ENCODE measurements around the gene TADA3. TPM values are rescaled to one million over a fixed set of nuclear protein-coding genes. Genes with fewer than 3 reads are reported as not detected.
A peak's percentile ranks its signal among the peaks of the same experiment; 100 is the strongest.

Gene TADA3
- total RNA-seq, 1 experiment from 2014 or later = 85.4 TPM

- H3K4me3 ChIP-seq (ENCODE audit: low read length) = no peak overlapping the region
- H3K9me2 ChIP-seq (replicated peaks; ENCODE audit: low read length) = no peaks in the 10 kb centered on the region
- intact Hi-C loops (cut with micrococcal nuclease) = no loop called here
- ATAC-seq (no peak), DNase-seq (no peak)
- peaks cover 10% of the 10 kb centered on the region for H3K36me3 ChIP-seq (ENCODE audit: low read depth, low read length)
- ChIA-PET CTCF (no interaction called here), POLR2A (ENCODE audit: unreplicated experiment) (no interaction called here)
- 0 out of 2 replicates have a peak, but pooled peaks cover 3% of the 10 kb centered on the region for H3K79me2 ChIP-seq (ENCODE audit: low read length)
- no peak overlapping the region for H3K27ac ChIP-seq (ENCODE audit: low read length)
- no peak overlapping the region for H3K9ac ChIP-seq (ENCODE audit: low read length)
- no peaks in the 10 kb centered on the region for H3F3A ChIP-seq (ENCODE audit: low read length, unreplicated experiment)
- peaks cover 9% of the 10 kb centered on the region for H3K4me1 ChIP-seq (ENCODE audit: insufficient read depth, low read length)
- no peaks in the 10 kb centered on the region for H4K20me1 ChIP-seq (ENCODE audit: low read length)
- no peak overlapping the region for H2AFZ ChIP-seq (ENCODE audit: low read length)
- H3K9me3 ChIP-seq (ENCODE audit: low read length) = no peaks in the 10 kb centered on the region
- no peak overlapping the region for H3K4me2 ChIP-seq (ENCODE audit: low read length)
- no peaks in the 10 kb centered on the region for H3K27me3 ChIP-seq (ENCODE audit: low read length)
- TF ChIP-seq CTCF (conservative IDR thresholded peaks at IDR 0.05; ENCODE audit: low read depth, low read length) = no peak
- TF ChIP-seq EZH2phosphoT487 (IDR thresholded peaks at IDR 0.05; ENCODE audit: borderline replicate concordance, low read length) = no peak
- no peak for TF ChIP-seq EZH2 (IDR thresholded peaks at IDR 0.05; ENCODE audit: low read length, unreplicated experiment)
- no TSS peak for BruUV-seq (replicated peaks)
Measured at GRCh38 chr3:9762871-9763270, 29.4 kb downstream of the TADA3 start.

GRCh38 chr3:9761919-9762318 lies 30.4 kb downstream of the TADA3 start:
- BruUV-seq (replicated peaks) = no TSS peak
- Histone ChIP-seq H3K9ac (ENCODE audit: low read length) (no peak overlapping the region), H3K4me2 (ENCODE audit: low read length) (no peak overlapping the region), H3K4me1 (ENCODE audit: insufficient read depth, low read length) (no peaks in the 10 kb centered on the region), H3F3A (ENCODE audit: low read length, unreplicated experiment) (no peaks in the 10 kb centered on the region), H3K27me3 (ENCODE audit: low read length) (no peaks in the 10 kb centered on the region), H3K79me2 (ENCODE audit: low read length) (0 out of 2 replicates have a peak, but pooled peaks cover under 1% of the 10 kb centered on the region), H3K36me3 (ENCODE audit: low read depth, low read length) (peaks cover 10% of the 10 kb centered on the region), H3K4me3 (ENCODE audit: low read length) (no peak overlapping the region), H2AFZ (ENCODE audit: low read length) (no peak overlapping the region), H3K27ac (ENCODE audit: low read length) (no peak overlapping the region), H4K20me1 (ENCODE audit: low read length) (no peaks in the 10 kb centered on the region), H3K9me2 (replicated peaks; ENCODE audit: low read length) (no peaks in the 10 kb centered on the region), H3K9me3 (ENCODE audit: low read length) (no peaks in the 10 kb centered on the region)
- TF ChIP-seq EZH2 (IDR thresholded peaks at IDR 0.05; ENCODE audit: low read length, unreplicated experiment) (no peak), CTCF (conservative IDR thresholded peaks at IDR 0.05; ENCODE audit: low read depth, low read length) (no peak), EZH2phosphoT487 (IDR thresholded peaks at IDR 0.05; ENCODE audit: borderline replicate concordance, low read length) (no peak)
- ChIA-PET POLR2A (ENCODE audit: unreplicated experiment) (no interaction called here), CTCF (no interaction called here)
- DNase-seq (no peak), ATAC-seq (peak; percentile 49; the same call in 1 of the 2 replicates)
- intact Hi-C loops (cut with micrococcal nuclease) = no loop called here

- Histone ChIP-seq H3K27me3 (ENCODE audit: low read length) (no peaks in the 10 kb centered on the region), H3K4me2 (ENCODE audit: low read length) (no peak overlapping the region), H3K4me3 (ENCODE audit: low read length) (no peak overlapping the region), H3K36me3 (ENCODE audit: low read depth, low read length) (peaks cover 10% of the 10 kb centered on the region), H3F3A (ENCODE audit: low read length, unreplicated experiment) (no peaks in the 10 kb centered on the region), H4K20me1 (ENCODE audit: low read length) (no peaks in the 10 kb centered on the region), H3K9me3 (ENCODE audit: low read length) (no peaks in the 10 kb centered on the region), H3K79me2 (ENCODE audit: low read length) (no peaks in the 10 kb centered on the region), H2AFZ (ENCODE audit: low read length) (no peak overlapping the region), H3K9ac (ENCODE audit: low read length) (no peak overlapping the region), H3K4me1 (ENCODE audit: insufficient read depth, low read length) (no peaks in the 10 kb centered on the region), H3K27ac (ENCODE audit: low read length) (no peak overlapping the region), H3K9me2 (replicated peaks; ENCODE audit: low read length) (no peaks in the 10 kb centered on the region)
- DNase-seq (no peak), ATAC-seq (no peak)
- no peak for TF ChIP-seq EZH2phosphoT487 (IDR thresholded peaks at IDR 0.05; ENCODE audit: borderline replicate concordance, low read length)
- TF ChIP-seq CTCF (conservative IDR thresholded peaks at IDR 0.05; ENCODE audit: low read depth, low read length) = no peak
- no peak for TF ChIP-seq EZH2 (IDR thresholded peaks at IDR 0.05; ENCODE audit: low read length, unreplicated experiment)
- POLR2A ChIA-PET (ENCODE audit: unreplicated experiment) = no interaction called here
- CTCF ChIA-PET = no interaction called here
- intact Hi-C loops (cut with micrococcal nuclease) = no loop called here
- BruUV-seq (replicated peaks) = no TSS peak
Measured at GRCh38 chr3:9760779-9761505, 31.3 kb downstream of the TADA3 start.

Measured in PC-3 (cell line).